NCI-H2171 (cell line): Measurements from ENCODE around the gene PCDHGA3.
"Not testable (repeated sequence)": the region's sequence is repeated elsewhere in the genome, so short reads cannot be mapped to it uniquely, and the experiment has no call there.

ENCODE experiments used
- DNase-seq: peaks from one replicate; lab custom pipeline; 2025; lab: John Stamatoyannopoulos, UW

PCDHGA3 gene

DNA sequence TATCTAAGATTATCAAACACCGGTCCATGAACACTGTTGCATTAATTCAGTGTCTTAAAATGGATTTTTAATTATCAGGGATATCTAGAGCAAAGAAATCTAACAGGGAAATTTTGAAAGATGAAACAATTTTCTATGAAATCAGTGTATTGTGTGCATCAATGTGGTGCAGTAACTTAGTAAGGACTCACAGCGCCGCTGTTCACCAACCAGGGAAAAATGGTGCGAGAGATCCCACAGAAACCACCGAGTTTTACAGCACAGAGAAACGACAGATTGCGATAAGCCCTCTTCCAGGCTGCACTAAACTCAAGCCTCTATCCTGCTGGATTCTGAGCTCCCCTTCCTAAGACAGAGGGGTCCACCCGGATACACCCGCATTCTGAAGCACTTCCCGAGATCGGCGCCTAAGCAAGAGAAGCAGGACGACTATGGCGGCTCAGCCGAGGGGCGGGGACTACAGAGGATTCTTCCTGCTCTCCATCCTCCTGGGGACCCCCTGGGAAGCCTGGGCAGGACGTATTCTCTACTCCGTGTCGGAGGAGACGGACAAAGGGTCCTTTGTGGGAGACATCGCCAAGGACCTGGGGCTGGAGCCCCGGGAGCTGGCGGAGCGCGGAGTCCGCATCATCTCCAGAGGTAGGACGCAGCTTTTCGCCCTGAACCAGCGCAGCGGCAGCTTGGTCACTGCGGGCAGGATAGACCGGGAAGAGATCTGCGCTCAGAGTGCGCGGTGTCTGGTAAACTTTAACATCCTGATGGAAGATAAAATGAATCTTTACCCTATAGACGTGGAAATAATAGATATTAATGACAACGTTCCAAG, 39.1 kb downstream of the PCDHGA3 start, which contains the start of gene PCDHGA7:
Gene PCDHGA7 (plus strand): TSS at position 274 of the 826 bp plus-strand sequence. CDS start 158 bp downstream, at position 432.
- DNase-seq, result no peak

DNA sequence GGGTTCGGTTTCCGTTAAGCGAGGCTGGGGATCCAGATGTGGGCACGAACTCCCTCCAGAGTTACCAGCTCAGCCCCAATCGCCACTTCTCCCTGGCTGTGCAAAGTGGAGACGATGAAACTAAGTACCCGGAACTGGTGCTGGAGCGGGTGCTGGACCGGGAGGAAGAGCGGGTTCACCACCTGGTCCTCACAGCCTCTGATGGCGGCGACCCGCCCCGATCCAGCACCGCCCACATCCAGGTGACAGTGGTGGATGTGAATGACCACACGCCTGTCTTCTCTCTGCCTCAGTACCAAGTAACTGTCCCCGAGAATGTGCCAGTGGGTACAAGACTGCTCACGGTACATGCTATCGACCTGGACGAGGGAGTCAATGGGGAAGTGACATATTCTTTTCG, 39.7 kb downstream of the PCDHGA3 start:
- DNase-seq, result no peak

DNA sequence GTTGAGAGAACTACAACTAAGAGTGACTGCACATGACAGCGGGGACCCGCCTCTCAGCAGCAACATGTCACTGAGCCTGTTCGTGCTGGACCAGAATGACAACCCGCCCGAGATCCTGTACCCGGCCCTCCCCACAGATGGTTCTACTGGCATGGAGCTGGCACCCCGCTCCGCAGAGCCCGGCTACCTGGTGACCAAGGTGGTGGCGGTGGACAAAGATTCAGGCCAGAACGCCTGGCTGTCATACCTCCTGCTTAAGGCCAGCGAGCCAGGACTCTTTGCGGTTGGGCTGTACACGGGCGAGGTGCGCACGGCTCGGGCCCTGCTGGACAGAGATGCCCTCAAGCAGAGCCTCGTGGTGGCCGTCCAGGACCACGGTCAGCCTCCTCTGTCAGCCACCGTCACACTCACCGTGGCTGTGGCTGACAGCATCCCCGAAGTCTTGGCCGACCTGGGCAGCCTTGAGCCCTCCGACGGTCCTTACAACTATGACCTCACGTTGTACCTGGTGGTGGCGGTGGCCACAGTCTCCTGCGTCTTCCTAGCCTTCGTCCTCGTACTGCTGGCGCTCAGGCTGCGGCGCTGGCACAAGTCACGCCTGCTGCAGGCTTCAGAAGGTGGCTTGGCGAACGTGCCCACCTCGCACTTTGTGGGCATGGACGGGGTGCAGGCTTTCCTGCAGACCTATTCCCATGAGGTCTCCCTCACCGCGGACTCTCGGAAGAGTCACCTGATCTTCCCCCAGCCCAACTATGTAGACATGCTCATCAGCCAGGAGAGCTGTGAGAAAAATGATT, 41.0 kb downstream of the PCDHGA3 start:
- no peak for DNase-seq

DNA sequence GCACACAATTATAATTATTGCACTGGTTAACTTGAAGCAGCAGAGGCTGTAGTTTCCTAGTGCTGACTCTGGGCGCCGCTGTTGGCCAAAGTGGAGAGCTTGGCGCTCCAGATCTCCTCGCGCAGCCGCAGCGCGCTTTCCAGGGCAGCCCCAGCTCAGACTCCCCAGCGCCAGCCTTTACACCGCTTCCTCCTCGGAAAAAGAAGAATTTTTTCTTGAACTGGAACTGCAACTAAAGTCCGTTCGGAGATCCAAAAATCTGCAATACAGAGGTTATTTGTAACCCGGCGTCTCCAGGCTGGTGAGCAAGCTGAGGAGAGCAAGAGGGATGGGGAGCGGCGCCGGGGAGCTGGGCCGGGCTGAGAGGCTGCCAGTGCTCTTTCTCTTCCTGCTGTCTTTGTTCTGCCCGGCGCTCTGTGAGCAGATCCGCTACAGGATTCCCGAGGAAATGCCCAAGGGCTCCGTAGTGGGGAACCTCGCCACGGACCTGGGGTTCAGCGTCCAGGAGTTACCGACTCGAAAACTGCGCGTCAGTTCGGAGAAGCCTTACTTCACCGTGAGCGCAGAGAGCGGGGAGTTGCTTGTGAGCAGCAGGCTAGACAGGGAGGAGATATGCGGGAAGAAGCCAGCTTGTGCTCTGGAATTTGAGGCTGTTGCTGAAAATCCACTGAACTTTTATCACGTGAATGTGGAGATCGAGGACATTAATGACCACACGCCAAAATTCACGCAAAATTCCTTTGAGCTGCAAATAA, 44.1 kb downstream of the PCDHGA3 start, which contains the start of gene PCDHGB4:
Gene PCDHGB4 (plus strand): TSS at position 142 of the 755 bp plus-strand sequence. CDS start 187 bp downstream, at position 329.
- not testable (repeated sequence) for DNase-seq

DNA sequence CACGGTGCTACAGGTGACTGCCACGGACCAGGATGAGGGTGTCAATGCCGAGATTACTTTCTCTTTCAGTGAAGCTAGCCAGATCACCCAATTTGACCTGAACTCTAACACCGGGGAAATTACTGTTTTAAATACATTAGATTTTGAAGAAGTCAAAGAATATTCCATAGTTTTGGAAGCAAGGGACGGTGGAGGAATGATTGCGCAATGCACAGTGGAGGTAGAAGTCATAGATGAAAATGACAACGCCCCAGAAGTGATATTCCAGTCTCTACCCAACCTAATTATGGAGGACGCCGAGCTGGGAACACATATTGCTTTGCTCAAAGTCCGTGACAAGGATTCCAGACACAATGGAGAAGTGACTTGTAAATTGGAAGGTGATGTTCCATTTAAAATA, 45.0 kb downstream of the PCDHGA3 start:
- no peak for DNase-seq

DNA sequence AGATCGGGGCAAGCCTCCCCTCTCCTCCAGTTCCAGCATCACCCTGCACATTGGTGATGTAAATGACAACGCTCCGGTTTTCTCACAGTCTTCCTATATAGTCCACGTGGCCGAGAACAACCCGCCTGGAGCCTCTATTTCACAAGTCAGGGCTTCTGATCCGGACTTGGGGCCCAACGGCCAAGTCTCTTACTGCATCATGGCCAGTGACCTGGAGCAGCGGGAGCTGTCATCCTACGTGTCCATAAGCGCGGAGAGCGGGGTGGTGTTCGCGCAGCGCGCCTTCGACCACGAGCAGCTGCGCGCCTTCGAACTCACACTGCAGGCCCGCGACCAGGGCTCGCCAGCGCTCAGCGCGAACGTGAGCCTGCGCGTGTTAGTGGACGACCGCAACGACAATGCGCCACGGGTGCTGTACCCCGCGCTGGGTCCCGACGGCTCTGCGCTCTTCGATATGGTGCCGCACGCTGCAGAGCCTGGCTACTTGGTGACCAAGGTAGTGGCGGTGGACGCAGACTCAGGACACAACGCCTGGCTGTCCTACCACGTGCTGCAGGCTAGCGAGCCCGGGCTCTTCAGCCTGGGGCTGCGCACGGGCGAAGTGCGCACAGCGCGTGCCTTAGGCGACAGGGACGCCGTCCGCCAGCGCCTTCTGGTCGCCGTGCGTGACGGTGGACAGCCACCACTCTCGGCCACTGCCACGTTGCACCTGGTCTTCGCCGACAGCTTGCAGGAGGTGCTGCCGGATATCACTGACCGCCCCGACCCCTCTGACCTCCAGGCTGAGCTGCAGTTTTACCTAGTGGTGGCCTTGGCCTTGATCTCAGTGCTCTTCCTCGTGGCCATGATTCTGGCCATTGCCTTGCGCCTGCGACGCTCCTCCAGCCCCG, 45.8 kb downstream of the PCDHGA3 start:
- no peak for DNase-seq

DNA sequence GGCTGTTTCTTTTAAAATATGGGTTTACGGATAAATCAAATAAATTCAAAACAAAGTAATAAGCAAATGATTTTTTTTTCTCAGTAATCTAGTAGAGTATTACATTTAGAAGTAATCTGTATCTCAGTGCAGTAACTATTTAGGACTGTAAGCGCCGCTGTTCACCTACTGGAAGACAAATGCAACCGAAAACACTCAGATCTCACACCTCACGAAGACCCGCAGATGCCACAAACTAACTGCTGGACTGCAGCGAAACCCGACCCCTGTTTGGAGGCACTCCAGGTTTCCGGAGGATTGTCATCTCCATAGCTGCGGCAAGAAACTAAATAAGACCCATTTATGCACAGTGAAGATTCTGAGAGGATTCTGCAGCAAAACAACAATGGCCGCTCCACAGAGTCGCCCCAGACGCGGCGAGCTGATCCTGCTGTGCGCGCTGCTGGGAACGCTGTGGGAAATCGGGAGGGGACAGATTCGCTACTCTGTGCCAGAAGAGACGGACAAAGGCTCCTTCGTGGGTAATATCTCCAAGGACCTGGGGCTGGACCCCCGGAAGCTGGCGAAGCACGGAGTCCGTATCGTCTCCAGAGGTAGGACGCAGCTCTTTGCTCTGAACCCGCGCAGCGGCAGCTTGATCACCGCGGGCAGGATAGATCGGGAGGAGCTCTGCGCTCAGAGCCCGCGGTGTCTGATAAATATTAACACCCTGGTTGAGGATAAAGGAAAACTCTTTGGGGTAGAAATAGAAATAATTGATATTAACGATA, 49.0 kb downstream of the PCDHGA3 start, which contains the start of gene PCDHGA8:
Gene PCDHGA8 (plus strand): TSS at position 205 of the 770 bp plus-strand sequence. CDS start 181 bp downstream, at position 386.
- DNase-seq, result no peak

DNA sequence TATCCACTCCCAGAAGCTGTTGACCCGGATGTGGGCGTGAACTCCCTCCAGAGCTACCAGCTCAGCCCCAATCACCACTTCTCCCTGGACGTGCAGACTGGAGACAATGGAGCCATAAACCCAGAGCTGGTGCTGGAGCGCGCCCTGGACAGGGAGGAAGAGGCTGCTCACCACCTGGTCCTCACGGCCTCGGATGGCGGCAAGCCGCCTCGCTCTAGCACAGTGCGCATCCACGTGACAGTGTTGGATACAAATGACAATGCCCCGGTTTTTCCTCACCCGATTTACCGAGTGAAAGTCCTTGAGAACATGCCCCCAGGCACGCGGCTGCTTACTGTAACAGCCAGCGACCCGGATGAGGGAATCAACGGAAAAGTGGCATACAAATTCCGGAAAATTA, 49.6 kb downstream of the PCDHGA3 start:
- no peak for DNase-seq

DNA sequence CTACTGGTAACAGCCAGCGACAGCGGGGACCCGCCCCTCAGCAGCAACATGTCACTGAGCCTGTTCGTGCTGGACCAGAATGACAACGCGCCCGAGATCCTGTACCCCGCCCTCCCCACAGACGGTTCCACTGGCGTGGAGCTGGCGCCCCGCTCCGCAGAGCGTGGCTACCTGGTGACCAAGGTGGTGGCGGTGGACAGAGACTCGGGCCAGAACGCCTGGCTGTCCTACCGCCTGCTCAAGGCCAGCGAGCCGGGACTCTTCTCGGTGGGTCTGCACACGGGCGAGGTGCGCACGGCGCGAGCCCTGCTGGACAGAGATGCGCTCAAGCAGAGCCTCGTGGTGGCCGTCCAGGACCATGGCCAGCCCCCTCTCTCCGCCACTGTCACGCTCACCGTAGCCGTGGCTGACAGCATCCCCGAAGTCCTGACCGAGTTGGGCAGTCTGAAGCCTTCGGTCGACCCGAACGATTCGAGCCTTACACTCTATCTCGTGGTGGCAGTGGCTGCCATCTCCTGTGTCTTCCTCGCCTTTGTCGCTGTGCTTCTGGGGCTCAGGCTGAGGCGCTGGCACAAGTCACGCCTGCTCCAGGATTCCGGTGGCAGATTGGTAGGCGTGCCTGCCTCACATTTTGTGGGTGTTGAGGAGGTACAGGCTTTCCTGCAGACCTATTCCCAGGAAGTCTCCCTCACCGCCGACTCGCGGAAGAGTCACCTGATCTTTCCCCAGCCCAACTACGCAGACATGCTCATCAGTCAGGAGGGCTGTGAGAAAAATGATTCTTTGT, 51.0 kb downstream of the PCDHGA3 start:
- not testable (repeated sequence) for DNase-seq
